Endothelial cell of umbilical vein (primary cell): ENCODE results near the gene FGR.

Source experiments
- CTCF ChIP-seq, 2 donors: IDR thresholded peaks; 1 replicate in 1 of 2; 2 replicates in 1 of 2; pipeline ENCODE4 v1.5.1; 2011; ENCODE audit warnings: low read length in 2 of 2, mild to moderate bottlenecking in 2 of 2, moderate library complexity in 2 of 2, control low read depth in 1 of 2, inconsistent platforms in 1 of 2, low read depth in 1 of 2; ENCODE audit not compliant: insufficient read depth in 1 of 2; ENCODE audit errors: extremely low read depth in 1 of 2
- FOS ChIP-seq: IDR thresholded peaks from 2 replicates; pipeline ENCODE4 v1.6.1; 2011; ENCODE audit warnings: mild to moderate bottlenecking, low read length, moderate library complexity, borderline replicate concordance; ENCODE audit not compliant: insufficient read depth
- MYC ChIP-seq: IDR thresholded peaks from one replicate; pipeline ENCODE4 v1.6.1; 2011; ENCODE audit warnings: mild to moderate bottlenecking, low read depth, low read length

- TF ChIP-seq FOS (no peak), CTCF (IDR thresholded peaks at IDR 0.05; ENCODE audit: extremely low read depth in 1 of 2, insufficient read depth in 1 of 2, low read depth in 1 of 2, low read length in 2 of 2) (no peak), MYC (no peak)
Measured at GRCh38 chr1:27572019-27572678, 62.8 kb downstream of the FGR start.
